Astrocyte (in vitro differentiated cells and primary cell): Measurements from ENCODE around the gene STOX1. TPM values are rescaled to one million over a fixed set of nuclear protein-coding genes. Genes with fewer than 3 reads are reported as not detected.
"Not testable (repeated sequence)": the region's sequence is repeated elsewhere in the genome, so short reads cannot be mapped to it uniquely, and the experiment has no call there.

Experiments used
- DNase-seq: peaks from one replicate; pipeline ENCODE4 v3.0.0-alpha.2; 2010; ENCODE audit warnings: low read depth
- FAIRE-seq: peaks from 2 replicates; lab custom pipeline; 2011; peaks lifted over from hg19 to GRCh38; lab: Jason Lieb, UNC
- H2AFZ ChIP-seq: 2 replicates; pipeline ENCODE4 v1.6.0; 2012; ENCODE audit warnings: low read depth, low read length, inconsistent platforms
- H3K27ac ChIP-seq: 2 replicates; pipeline ENCODE4 v1.5.1; 2011; ENCODE audit warnings: low read depth, low read length, inconsistent platforms
- H3K27me3 ChIP-seq: 2 replicates; pipeline ENCODE4 v1.6.0; 2011; ENCODE audit warnings: low read length, inconsistent platforms; ENCODE audit not compliant: insufficient read depth
- H3K36me3 ChIP-seq: 2 replicates; pipeline ENCODE4 v1.5.1; 2011; ENCODE audit warnings: low read length, inconsistent platforms; ENCODE audit not compliant: insufficient read depth
- H3K4me1 ChIP-seq: 2 replicates; pipeline ENCODE4 v1.5.1; 2011; ENCODE audit warnings: low read length, inconsistent platforms; ENCODE audit not compliant: insufficient read depth
- H3K4me2 ChIP-seq: 2 replicates; pipeline ENCODE4 v1.6.0; 2012; ENCODE audit warnings: low read length, inconsistent platforms
- H3K4me3 ChIP-seq: 2 replicates; pipeline ENCODE4 v1.5.1; 2011; ENCODE audit warnings: low read depth, mild to moderate bottlenecking, low read length, inconsistent platforms; ENCODE audit not compliant: insufficient read depth
- H3K79me2 ChIP-seq: 2 replicates; pipeline ENCODE4 v1.6.0; 2012; ENCODE audit warnings: mild to moderate bottlenecking, low read length, inconsistent platforms; ENCODE audit not compliant: insufficient read depth
- H3K9ac ChIP-seq: 2 replicates; pipeline ENCODE4 v1.6.0; 2012; ENCODE audit warnings: mild to moderate bottlenecking, low read length, inconsistent platforms
- H3K9me3 ChIP-seq: 2 replicates; pipeline ENCODE4 v1.5.1; 2012; ENCODE audit warnings: low read depth, mild to moderate bottlenecking, low read length, inconsistent platforms; ENCODE audit not compliant: insufficient read depth
- H4K20me1 ChIP-seq: 2 replicates; pipeline ENCODE4 v1.6.0; 2012; ENCODE audit warnings: low read length, inconsistent platforms; ENCODE audit not compliant: insufficient read depth
- H3K27ac Mint-ChIP-seq: one replicate; pipeline ENCODE4 v1.8.0; 2021; ENCODE audit warnings: mild to moderate bottlenecking, mixed read lengths; ENCODE audit not compliant: unreplicated experiment
- H3K27me3 Mint-ChIP-seq: one replicate; pipeline ENCODE4 v1.8.0; 2021; ENCODE audit warnings: low read depth, mixed read lengths; ENCODE audit not compliant: unreplicated experiment
- H3K36me3 Mint-ChIP-seq: one replicate; pipeline ENCODE4 v1.8.0; 2021; ENCODE audit warnings: low read depth, mixed read lengths; ENCODE audit not compliant: unreplicated experiment
- H3K4me1 Mint-ChIP-seq: one replicate; pipeline ENCODE4 v1.8.0; 2021; ENCODE audit warnings: low read depth, mixed read lengths; ENCODE audit not compliant: unreplicated experiment
- H3K4me3 Mint-ChIP-seq: one replicate; pipeline ENCODE4 v1.8.0; 2021; ENCODE audit warnings: mild to moderate bottlenecking, moderate library complexity, mixed read lengths; ENCODE audit not compliant: unreplicated experiment
- H3K9me3 Mint-ChIP-seq: one replicate; pipeline ENCODE4 v1.8.0; 2021; ENCODE audit warnings: mild to moderate bottlenecking, mixed read lengths; ENCODE audit not compliant: unreplicated experiment
- EZH2 ChIP-seq: IDR thresholded peaks from 2 replicates; pipeline ENCODE4 v1.6.1; 2012; ENCODE audit warnings: mild to moderate bottlenecking, low read length, inconsistent platforms; ENCODE audit not compliant: insufficient read depth
- total RNA-seq: library from RNA; stranded (reverse); gene quantifications from 2 replicates; pipeline ENCODE4 v1.2.1, GENCODE V29; 2021
- TF ChIP-seq, protein P1 (sequence below): IDR thresholded peaks from 2 replicates; pipeline ENCODE4 v1.5.1; 2011; ENCODE audit warnings: low read depth, mild to moderate bottlenecking, inconsistent platforms, low read length, moderate library complexity; ENCODE audit not compliant: insufficient read depth

Gene STOX1
- total RNA-seq, 1 donor from 2014 or later = 0.25 TPM

DNA sequence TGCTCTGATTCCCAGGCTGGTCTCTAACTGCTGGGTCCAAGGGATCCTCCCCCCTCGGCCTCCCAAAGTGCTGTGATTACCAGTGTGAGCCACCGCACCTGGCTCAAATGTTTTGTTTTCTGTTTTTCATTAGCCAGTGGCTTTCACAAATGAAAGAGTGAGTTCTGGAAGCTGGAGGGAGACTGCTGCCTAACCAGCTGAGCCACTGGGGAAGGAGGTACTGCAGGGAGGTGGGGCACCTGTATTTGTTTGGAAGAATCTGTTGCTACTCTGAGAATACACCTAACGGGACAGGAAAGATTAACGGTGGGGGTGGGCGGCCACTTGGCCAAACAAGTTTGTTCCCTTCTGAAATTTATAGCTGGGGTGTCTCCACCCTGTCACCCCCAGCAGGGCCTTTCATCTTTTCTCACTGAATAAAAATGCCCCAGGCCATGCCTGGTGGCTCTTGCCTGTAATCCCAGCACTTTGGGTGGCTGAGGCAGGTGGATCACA is 4.7 kb downstream of the STOX1 start:
- DNase-seq (no peak), FAIRE-seq (no peak)
- Histone ChIP-seq H4K20me1 (no peaks in the 10 kb centered on the region), H3K9ac (no peak overlapping the region), H3K27me3 (peaks cover 18% of the 10 kb centered on the region), H3K36me3 (no peaks in the 10 kb centered on the region), H3K9me3 (no peaks in the 10 kb centered on the region), H3K4me2 (no peak overlapping the region), H3K79me2 (no peaks in the 10 kb centered on the region), H3K4me1 (no peaks in the 10 kb centered on the region), H3K27ac (no peak overlapping the region), H2AFZ (no peak overlapping the region), H3K4me3 (no peak overlapping the region)
- Mint-ChIP-seq H3K4me3 (no peak overlapping the region), H3K4me1 (no peaks in the 10 kb centered on the region), H3K27ac (no peak overlapping the region), H3K36me3 (no peaks in the 10 kb centered on the region), H3K27me3 (peaks cover 19% of the 10 kb centered on the region), H3K9me3 (no peaks in the 10 kb centered on the region)
- no peak for TF ChIP-seq EZH2
- TF ChIP-seq, protein P1, sequence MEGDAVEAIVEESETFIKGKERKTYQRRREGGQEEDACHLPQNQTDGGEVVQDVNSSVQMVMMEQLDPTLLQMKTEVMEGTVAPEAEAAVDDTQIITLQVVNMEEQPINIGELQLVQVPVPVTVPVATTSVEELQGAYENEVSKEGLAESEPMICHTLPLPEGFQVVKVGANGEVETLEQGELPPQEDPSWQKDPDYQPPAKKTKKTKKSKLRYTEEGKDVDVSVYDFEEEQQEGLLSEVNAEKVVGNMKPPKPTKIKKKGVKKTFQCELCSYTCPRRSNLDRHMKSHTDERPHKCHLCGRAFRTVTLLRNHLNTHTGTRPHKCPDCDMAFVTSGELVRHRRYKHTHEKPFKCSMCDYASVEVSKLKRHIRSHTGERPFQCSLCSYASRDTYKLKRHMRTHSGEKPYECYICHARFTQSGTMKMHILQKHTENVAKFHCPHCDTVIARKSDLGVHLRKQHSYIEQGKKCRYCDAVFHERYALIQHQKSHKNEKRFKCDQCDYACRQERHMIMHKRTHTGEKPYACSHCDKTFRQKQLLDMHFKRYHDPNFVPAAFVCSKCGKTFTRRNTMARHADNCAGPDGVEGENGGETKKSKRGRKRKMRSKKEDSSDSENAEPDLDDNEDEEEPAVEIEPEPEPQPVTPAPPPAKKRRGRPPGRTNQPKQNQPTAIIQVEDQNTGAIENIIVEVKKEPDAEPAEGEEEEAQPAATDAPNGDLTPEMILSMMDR = no peak

DNA sequence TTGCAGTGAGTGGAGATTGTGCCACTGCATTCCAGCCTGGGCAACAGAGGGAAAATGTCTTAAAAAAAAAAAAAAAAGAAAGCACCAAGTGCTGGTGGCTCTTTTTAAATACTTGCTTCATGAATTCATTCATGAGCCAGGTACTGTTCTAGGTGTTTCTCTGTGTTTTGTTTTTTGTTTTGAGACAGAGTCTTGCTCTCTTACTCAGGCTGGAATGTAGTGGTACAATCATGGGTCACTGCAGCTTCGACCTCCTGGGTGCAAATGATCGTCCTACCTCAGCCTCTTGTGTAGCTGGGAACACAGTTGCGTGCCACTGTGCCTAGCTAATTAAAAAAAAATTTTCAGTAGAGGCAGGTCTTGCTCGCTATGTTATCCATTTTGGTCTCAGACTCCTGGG is 5.3 kb downstream of the STOX1 start:
- H3K27me3 ChIP-seq = peaks cover 18% of the 10 kb centered on the region
- TF ChIP-seq, protein P1 = no peak
- no peak for TF ChIP-seq EZH2
- Mint-ChIP-seq H3K4me3 (no peak overlapping the region), H3K36me3 (no peaks in the 10 kb centered on the region), H3K9me3 (no peaks in the 10 kb centered on the region), H3K27me3 (peaks cover 19% of the 10 kb centered on the region), H3K27ac (no peak overlapping the region), H3K4me1 (no peaks in the 10 kb centered on the region)
- H3K79me2 ChIP-seq = no peaks in the 10 kb centered on the region
- DNase-seq = no peak
- no peaks in the 10 kb centered on the region for H3K36me3 ChIP-seq
- no peaks in the 10 kb centered on the region for H3K9me3 ChIP-seq
- no peaks in the 10 kb centered on the region for H4K20me1 ChIP-seq
- no peaks in the 10 kb centered on the region for H3K4me1 ChIP-seq
- no peak for FAIRE-seq
- no peak overlapping the region for H3K4me3 ChIP-seq
- no peak overlapping the region for H2AFZ ChIP-seq
- no peak overlapping the region for H3K4me2 ChIP-seq
- no peak overlapping the region for H3K9ac ChIP-seq
- no peak overlapping the region for H3K27ac ChIP-seq

DNA sequence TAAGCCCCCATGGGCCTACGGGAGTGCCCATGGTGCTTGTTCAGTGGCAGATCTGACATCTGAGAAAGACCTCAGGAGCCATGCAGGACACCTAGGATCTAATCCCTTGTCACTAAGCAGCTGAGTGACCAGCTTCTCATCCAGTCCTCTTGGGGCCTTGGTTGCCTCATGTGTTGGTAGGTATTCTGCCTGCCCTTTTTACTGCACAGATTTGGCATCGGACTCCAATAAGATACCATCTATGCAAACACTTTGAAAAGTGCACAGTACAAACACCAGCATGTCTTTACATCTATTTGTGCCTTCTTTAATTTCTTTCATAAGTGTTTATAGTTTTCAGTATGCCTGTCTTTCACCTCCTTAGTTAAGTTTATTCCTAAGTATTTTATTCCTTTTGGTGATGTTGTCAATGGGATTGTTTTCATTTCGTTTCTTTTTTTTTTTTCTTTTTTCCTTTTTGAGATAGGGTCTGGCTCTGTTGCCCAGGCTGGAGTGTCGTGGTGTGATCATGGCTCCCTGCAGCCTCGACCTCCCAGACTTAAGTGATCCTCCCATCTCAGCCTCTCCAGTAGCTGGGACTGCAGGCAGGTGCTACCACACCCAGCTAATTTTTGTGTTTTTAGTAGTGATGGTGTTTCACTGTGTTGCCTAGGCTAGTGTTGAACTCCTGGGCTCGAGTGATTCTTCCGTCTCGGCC is 10.4 kb downstream of the STOX1 start:
- DNase-seq (no peak), FAIRE-seq (no peak)
- Histone ChIP-seq H3K4me1 (no peaks in the 10 kb centered on the region), H3K9me3 (no peaks in the 10 kb centered on the region), H4K20me1 (no peaks in the 10 kb centered on the region), H3K9ac (no peak overlapping the region), H3K4me3 (no peak overlapping the region), H3K27me3 (no peaks in the 10 kb centered on the region), H3K4me2 (no peak overlapping the region), H3K79me2 (no peaks in the 10 kb centered on the region), H3K27ac (no peak overlapping the region), H2AFZ (no peak overlapping the region), H3K36me3 (no peaks in the 10 kb centered on the region)
- H3K27me3 Mint-ChIP-seq = peaks cover 6% of the 10 kb centered on the region
- H3K9me3 Mint-ChIP-seq = no peaks in the 10 kb centered on the region
- no peak overlapping the region for H3K4me3 Mint-ChIP-seq
- H3K27ac Mint-ChIP-seq = no peak overlapping the region
- no peaks in the 10 kb centered on the region for H3K4me1 Mint-ChIP-seq
- H3K36me3 Mint-ChIP-seq = no peaks in the 10 kb centered on the region
- TF ChIP-seq, protein P1 = no peak
- TF ChIP-seq EZH2 = no peak

DNA sequence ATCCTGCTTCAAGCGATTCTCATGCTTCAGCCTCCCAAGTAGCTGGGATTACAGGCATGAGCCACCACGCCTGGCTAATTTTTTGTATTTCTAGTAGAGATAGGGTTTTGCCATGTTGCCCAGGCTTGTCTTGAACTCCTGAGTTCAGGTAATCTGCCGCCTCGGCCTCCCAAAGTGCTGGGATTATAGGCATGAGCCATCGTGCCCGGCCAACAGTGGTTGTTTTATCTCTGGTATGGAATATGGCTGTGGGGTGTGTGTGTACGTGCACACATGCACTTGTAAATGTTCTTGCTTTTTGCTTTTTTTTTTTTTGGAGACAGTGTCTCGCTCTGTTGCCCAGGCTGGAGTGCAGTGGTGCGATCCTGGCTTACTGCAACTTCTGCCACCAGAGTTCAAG is 13.3 kb downstream of the STOX1 start:
- FAIRE-seq, H3K4me3 Mint-ChIP-seq, H3K27me3 Mint-ChIP-seq, H3K4me1 Mint-ChIP-seq, H3K4me1 ChIP-seq, H3K4me3 ChIP-seq, H2AFZ ChIP-seq, H3K36me3 Mint-ChIP-seq, H3K9ac ChIP-seq, H3K9me3 ChIP-seq, H3K27me3 ChIP-seq, H3K27ac ChIP-seq, H4K20me1 ChIP-seq, H3K27ac Mint-ChIP-seq, DNase-seq, H3K79me2 ChIP-seq, H3K4me2 ChIP-seq, H3K36me3 ChIP-seq, H3K9me3 Mint-ChIP-seq: not testable (repeated sequence)
